ENCODE data around the gene TMEM117.
"Not testable (repeated sequence)": the region's sequence is repeated elsewhere in the genome, so short reads cannot be mapped to it uniquely, and the experiment has no call there.

TMEM117 gene

DNA sequence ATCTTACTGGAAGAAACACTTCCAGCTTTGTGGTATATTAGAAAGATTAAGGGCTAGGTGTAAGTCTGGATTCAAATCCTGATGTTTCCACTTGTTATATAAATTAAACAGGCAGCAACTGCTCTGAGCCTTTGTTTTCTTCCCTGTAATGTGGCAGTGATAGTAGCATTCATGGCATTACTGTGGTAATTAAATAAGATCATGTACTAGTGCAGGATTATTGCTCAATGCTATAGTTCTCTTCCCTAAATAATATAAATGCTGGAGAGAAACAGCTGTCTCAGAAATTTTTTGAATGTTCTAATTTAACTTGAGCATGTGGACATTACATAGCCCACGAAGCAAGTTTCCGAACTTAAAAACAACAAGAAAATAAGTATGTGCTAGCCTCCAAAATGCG is 5.4 kb downstream of the TMEM117 start:
- DNase-seq (ENCODE audit: low spot score) = no peak

- no peak for DNase-seq (ENCODE audit: low spot score)
These were observed 6.4 kb downstream of the TMEM117 start for GRCh38 chr12:43842259-43842658.

- not testable (repeated sequence) for DNase-seq (ENCODE audit: low spot score)
These were observed 11.7 kb downstream of the TMEM117 start for GRCh38 chr12:43847425-43848225.

DNA sequence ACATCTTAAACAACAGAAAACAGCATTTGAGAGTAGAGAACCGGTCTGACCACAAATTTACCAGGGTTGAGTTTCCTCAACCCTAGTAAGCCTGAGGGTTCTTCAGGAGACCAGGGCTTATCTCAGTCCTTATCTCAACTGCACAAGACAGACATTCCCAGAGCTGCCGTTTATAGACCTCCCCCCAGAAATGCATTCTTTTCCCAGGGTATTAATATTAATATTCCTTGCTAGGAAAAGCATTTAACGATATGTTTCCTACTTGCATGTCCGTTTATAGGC is 12.3 kb downstream of the TMEM117 start:
- no peak for DNase-seq (ENCODE audit: low spot score)

DNA sequence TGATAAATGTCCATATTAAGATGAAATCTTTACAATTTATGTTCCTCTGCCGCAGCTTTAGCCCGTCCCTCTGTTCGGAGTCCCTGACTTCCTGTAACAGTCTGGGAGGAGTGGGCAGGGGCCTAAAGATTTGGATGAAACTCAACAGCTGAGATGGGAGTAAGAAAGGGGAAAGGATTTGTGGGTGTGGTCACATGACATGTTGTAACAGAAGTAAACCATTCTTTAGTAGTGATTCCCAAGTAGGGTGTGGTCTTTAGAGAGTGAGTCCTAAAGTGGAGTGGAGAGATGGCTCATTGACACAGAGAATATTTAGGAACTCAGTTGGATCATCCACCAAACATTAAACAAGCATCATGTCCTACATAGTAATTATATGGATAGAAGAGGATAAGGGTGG is 12.9 kb downstream of the TMEM117 start:
- DNase-seq (ENCODE audit: low spot score) = no peak

GRCh38 chr12:43852744-43853143 is 16.9 kb downstream of the TMEM117 start:
- no peak for DNase-seq (ENCODE audit: low spot score)

GRCh38 chr12:43856972-43857371 is 21.1 kb downstream of the TMEM117 start:
- no peak for DNase-seq (ENCODE audit: low spot score)

- no peak for DNase-seq (ENCODE audit: low spot score)
These were observed 22.2 kb downstream of the TMEM117 start for GRCh38 chr12:43858096-43858495.

GRCh38 chr12:43858991-43859390 is 23.1 kb downstream of the TMEM117 start:
- DNase-seq (ENCODE audit: low spot score) = no peak

DNA sequence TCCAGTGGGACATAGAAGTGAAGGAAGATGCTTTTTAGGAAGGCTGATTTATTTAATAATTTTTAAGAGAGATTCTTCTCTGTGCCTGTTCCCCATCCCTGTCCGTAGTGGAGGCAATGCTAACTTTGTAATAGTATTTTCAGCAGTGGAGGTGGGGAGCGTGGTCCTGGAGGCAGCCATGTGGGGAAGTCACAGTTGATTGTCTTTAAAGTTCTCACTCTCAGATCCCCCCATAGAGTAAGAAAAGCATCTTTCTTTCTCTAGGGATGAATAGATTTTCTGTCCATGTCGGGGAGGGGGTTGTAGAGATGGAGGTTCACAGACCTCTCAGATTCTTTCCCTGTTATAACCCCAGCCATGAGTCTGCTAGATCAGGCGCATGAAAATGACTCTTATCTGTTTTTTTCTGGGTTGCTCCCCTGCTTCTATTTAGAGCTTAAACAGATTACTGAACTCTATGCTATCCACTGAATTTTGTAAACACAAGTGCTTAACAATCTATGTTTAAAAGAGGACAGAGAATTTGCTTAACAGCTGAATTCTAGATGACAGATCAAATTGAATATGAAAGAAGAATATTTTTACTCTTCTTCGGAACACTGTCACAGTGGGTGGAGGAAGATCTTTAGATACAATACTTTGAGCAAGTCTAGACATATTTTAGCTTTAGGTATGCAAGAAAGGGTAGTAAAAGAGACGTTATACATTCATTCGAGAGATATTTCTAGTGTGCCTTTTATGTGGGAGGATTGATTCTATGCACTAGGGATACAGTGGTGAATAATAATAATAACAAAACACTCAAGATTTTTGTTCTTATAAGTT is 25.3 kb downstream of the TMEM117 start:
- DNase-seq (ENCODE audit: low spot score) = no peak

- no peak for DNase-seq (ENCODE audit: low spot score)
These were observed 25.9 kb downstream of the TMEM117 start for GRCh38 chr12:43861840-43862150.

DNA sequence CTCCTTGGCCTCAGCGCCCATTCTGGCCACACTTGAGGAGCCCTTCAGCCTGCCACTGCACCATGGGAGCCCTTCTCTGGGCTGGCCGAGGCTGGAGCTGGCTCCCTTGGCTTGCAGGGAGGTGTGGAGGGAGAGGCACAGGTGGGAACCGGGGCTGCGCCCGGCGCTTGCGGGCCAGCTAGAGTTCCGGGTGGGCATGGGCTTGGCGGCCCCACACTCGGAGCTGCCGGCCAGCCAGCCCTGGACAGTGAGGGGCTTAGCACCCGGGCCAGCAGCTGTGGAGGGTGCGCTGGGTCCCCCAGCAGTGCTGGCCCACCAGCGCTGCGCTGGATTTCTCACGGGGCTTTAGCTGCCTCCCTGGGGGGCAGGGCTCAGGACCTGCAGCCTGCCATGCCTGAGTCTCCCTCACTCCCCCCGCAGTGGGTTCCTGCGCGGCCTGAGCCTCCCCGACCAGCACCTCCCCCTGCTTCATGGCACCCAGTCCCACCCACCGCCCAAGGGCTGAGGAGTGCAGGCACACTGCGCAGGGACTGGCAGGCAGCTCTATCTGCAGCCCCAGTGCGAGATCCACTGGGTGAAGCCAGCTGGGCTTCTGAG is 28.0 kb downstream of the TMEM117 start:
- no peak for DNase-seq (ENCODE audit: low spot score)

DNA sequence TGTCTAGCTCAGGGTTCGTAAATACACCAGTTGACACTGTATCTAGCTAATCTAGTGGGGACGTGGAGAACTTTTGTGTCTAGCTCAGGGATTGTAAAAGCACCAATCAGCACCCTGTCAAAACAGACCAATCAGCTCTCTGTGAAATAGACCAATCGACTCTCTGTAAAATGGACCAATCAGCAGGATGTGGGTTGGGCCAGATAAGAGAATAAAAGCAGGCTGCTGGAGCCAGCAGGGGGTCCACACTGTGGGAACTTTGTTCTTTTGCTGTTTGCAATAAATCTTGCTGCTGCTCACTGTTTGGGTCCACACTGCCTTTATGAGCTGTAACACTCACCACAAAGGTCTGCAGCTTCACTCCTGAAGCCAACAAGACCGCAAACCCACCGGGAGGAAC is 28.7 kb downstream of the TMEM117 start:
- DNase-seq (ENCODE audit: low spot score) = not testable (repeated sequence)

- DNase-seq (ENCODE audit: low spot score) = no peak
These were observed 33.3 kb downstream of the TMEM117 start for GRCh38 chr12:43869184-43869583.

- DNase-seq (ENCODE audit: low spot score) = not testable (repeated sequence)
These were observed 33.9 kb downstream of the TMEM117 start for GRCh38 chr12:43869765-43870164.

- DNase-seq (ENCODE audit: low spot score) = not testable (repeated sequence)
These were observed 35.4 kb downstream of the TMEM117 start for GRCh38 chr12:43871258-43871657.

DNA sequence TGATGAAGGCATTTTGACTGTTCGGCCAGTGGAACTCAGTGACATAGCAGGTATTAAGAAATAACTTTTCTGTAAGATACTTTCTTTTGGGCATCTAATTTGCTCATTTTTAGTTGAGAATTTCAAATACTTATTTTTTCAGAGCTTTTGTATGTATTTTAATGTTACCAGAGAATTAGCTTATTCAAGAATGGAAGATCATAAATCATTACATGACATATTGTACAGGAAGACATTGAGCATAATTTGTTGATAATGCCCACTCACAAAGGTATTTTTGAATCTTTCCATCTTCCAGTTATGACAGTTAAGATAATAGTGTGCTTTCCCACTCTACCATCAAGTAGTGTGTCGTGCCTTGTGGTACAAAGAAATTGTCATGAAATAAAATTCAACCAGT is 36.5 kb downstream of the TMEM117 start:
- DNase-seq (ENCODE audit: low spot score) = no peak

- no peak for DNase-seq (ENCODE audit: low spot score)
These were observed 42.2 kb downstream of the TMEM117 start for GRCh38 chr12:43878050-43878449.

- no peak for DNase-seq (ENCODE audit: low spot score)
These were observed 44.7 kb downstream of the TMEM117 start for GRCh38 chr12:43880547-43880946.

DNA sequence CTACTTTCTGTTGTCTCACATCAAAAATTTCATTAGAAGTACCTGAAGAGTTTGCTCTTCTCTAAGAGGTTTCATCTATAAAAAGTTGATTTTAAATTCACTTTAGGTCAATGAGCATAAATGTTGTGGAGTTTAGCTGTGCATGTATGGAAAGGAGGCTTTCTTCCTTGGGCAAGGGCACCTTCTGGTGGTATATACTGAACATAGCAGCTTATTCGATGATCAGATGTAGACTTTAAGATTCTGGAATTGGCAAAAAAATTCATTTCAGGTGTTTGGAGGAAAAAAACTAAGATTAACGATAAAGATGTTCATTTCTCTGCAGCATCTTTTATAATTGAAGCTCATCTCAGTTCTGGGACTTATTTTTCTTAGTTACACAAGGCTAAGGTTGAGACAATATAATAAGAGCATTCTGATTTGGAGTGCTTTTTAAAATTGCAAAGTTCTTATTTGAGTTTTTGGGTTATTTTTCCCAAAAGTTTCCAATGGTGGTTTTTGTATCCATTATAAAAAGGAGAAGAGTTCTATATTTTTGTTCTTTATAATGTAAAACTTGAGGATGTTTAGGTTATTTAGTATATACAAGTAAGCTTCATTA is 46.8 kb downstream of the TMEM117 start:
- peak; percentile 55 for DNase-seq (ENCODE audit: low spot score)

DNA sequence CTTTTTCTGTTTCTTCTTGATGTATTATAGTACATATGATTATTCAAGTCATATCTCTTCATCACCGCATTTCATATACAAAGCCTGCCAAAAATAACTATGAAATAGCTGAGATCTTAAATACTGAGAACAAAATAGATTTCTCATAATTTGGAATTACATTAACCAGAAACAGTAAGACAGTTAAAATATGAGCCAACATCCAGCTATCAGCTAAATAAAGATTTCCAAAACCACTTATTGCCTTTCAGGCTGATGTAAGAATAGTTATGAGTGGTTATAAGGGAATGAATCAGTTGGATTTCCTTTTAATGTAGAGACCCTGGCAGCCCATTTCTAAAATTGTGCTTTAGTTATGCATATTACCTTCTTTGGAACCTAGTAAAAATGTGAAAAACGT is 47.4 kb downstream of the TMEM117 start:
- DNase-seq (ENCODE audit: low spot score) = no peak

DNA sequence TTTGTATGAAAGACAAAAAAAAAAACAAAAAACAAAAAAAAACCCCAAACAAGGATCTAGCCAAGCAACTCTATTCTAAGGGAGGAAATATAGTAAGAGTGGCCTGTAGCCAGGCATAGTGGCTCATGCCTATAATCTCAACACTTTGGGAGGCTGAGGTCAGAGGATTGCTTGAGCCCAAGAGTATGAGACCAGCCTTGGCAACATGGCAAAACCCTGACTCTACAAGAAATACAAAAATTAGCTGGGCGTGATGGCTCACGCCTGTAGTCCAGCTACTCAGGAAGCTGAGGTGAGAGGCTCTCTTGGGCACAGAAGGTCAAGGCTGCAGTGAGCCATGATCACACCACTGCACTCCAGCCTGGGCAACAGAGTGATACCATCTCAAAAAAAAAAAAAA is 47.9 kb downstream of the TMEM117 start:
- no peak for DNase-seq (ENCODE audit: low spot score)
